Activated CD4-positive, CD25-positive, alpha-beta regulatory T cell treated with anti-CD3 and anti-CD28 coated beads, Interleukin-2, amount 50 U/mL, for 16 hours (primary cell): ENCODE measurements around the gene LRRN3.

Source experiments
- DNase-seq: peaks from one replicate; pipeline ENCODE4 v3.0.0-alpha.2; 2020; ENCODE audit warnings: low read depth, low spot score

The LRRN3 gene

GRCh38 chr7:111164442-111164841, 73.5 kb downstream of the LRRN3 start:
- no peak for DNase-seq

GRCh38 chr7:111168182-111168581, 77.3 kb downstream of the LRRN3 start:
- DNase-seq, result no peak

- no peak for DNase-seq
These were observed 81.8 kb downstream of the LRRN3 start for GRCh38 chr7:111172564-111173257.

GRCh38 chr7:111173528-111173927, 82.6 kb downstream of the LRRN3 start:
- no peak for DNase-seq

GRCh38 chr7:111173990-111174389, 83.1 kb downstream of the LRRN3 start:
- DNase-seq, result no peak

GRCh38 chr7:111174510-111174909, 83.6 kb downstream of the LRRN3 start:
- no peak for DNase-seq
